ENCODE results near the gene ZMIZ1.

Gene ZMIZ1

GRCh38 chr10:79065091-79065551 lies 3.6 kb upstream of the ZMIZ1 start:
- ATAC-seq, result no peak
- no peaks in the 10 kb centered on the region for H3K36me3 Mint-ChIP-seq
- no peak overlapping the region for H3K27ac Mint-ChIP-seq
- H3K4me1 Mint-ChIP-seq, result peaks cover 20% of the 10 kb centered on the region
- peaks cover 25% of the 10 kb centered on the region for H3K27me3 Mint-ChIP-seq
- no peaks in the 10 kb centered on the region for H3K9me3 Mint-ChIP-seq
- no peak overlapping the region for H3K4me3 Mint-ChIP-seq

DNA sequence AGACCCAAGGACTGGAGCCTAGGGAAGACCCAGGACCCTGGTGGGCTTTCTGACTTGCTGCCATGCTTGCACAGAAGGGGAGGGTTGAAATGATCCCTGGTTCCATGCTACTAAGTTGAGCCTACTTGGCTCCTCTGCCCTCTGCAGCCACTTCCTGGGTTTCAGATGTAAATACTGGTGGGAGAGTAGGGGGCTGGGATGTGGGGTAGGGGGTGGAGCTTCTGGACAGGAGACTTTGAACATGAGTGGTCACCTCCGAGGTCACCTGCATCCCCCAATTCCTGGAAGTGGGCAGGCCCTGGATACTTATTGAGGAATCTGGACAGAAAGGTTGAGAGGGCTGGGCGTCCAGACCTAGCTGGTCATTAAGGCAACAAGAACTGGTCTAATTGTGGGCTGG lies 2.9 kb upstream of the ZMIZ1 start:
- H3K27me3 Mint-ChIP-seq, result peaks cover 19% of the 10 kb centered on the region
- H3K4me3 Mint-ChIP-seq, result no peak overlapping the region
- H3K9me3 Mint-ChIP-seq, result no peaks in the 10 kb centered on the region
- H3K27ac Mint-ChIP-seq, result no peak overlapping the region
- H3K36me3 Mint-ChIP-seq, result no peaks in the 10 kb centered on the region
- ATAC-seq, result no peak
- H3K4me1 Mint-ChIP-seq, result peaks cover 22% of the 10 kb centered on the region

DNA sequence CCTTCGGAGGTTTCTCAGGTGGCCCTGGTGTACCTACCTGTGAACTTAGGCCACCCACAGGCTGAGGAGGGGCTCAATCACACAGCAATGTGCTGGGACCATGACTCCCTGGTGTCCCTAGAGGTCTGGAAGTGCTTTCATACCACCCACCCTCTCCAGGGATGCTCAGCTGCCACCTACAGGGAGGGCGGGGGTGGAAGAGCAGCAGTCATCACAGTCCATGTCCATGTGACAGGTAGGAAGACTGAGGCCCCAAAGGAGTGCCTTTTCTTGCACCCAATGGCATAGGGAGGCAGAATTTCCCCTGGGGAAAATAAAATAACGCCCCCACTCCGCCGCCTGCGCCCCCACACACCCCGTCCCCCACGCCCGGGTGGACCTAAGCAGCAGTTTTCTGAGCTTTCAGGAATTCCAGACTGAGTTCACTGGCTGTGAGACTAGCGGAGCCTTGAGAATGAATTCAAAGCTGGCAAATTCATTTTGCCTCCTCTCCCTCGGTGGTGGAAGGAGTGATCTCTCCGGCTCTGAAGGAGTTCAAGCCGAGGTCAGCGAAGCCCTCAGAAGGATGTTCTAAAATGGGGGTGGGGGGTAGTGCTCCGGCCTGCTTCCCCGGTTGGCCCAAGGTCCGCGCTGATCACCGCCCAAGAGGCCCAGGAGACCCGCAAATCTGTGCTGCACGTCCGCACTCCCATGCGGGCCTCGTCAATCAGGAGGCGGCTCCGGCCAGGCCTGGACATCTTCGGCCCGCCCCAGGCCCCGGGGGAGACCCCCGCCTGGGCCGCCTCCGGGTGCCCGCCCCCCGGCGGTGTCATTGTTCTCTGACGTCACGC lies 2.1 kb upstream of the ZMIZ1 start:
- H3K4me1 Mint-ChIP-seq, result peaks cover 30% of the 10 kb centered on the region
- no peaks in the 10 kb centered on the region for H3K9me3 Mint-ChIP-seq
- peak overlapping the region; percentile 18 for H3K27ac Mint-ChIP-seq
- no peaks in the 10 kb centered on the region for H3K36me3 Mint-ChIP-seq
- ATAC-seq, result no peak
- H3K27me3 Mint-ChIP-seq, result peaks cover 19% of the 10 kb centered on the region
- peak overlapping the region; percentile 78 for H3K4me3 Mint-ChIP-seq

DNA sequence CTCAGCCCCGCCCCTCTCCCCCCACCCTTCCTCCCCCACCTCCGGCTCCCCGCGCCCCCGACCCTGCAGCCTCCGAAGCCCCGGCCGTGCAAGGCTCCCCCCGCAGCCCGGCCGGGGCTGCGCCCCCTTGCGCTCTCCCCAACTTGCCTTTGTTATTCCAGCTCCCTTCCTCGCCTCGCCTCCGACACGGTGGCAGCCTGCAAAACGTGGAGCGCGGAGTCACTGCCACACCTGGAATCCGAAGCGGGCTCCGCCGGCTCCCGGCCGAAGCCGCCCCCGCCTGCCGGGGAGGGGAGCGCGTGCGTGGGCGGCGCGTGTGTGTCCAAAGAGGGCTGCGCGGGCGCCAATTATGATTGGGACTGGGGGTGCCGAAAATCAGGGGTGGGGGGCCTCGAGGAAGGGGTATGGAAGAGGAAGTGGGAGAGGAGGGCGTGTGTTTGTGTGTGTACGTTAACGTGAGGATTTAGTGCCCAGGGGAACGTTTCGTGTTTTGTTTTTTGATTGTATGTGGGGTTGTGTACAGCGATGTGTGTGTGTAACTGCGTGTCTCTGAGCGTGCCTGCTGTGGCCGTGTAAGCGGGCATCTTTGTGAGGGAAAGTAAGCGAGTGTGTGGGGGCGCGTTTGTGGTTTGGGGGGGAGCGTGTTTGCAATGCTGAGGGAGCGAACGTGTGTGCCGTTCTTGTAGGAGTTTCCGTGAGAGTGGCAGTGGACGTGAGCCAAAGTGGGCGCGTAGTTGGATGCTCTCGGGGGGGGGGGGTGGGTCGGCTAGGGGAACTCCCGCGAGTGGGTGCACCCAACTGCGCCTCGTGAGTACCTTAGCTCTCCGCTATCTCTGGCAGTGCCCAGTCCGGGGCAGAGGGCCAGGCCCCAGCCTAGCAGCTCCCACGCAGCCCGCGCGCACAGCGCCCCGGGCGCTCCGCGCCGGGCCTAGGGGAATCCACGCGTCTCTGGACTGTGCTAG lies 1.2 kb upstream of the ZMIZ1 start:
- peaks cover 30% of the 10 kb centered on the region for H3K4me1 Mint-ChIP-seq
- H3K27me3 Mint-ChIP-seq, result peaks cover 19% of the 10 kb centered on the region
- H3K9me3 Mint-ChIP-seq, result no peaks in the 10 kb centered on the region
- H3K36me3 Mint-ChIP-seq, result no peaks in the 10 kb centered on the region
- peak overlapping the region; percentile 18 for H3K27ac Mint-ChIP-seq
- ATAC-seq, result peak; percentile 14
- peak overlapping the region; percentile 80 for H3K4me3 Mint-ChIP-seq

DNA sequence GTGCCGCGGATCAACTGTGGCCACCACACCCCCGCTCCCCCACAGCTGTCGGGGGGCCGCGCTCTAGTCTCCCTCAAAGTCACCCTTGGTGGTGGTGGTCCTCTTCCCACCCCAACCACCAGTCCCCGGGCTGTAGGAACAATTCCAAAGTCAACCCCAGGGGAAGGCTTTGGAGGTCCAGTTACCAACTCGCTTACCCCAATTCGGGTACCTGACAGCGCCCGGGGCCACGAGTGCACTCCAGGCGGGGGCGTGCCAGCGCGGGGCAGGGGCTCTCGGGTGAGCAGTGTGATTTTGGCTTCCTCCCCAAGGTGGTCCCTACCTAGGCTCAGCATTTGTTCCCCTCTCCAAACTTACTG lies 584 bp upstream of the ZMIZ1 start:
- Mint-ChIP-seq H3K4me3 (peak overlapping the region; percentile 80), H3K36me3 (no peaks in the 10 kb centered on the region), H3K4me1 (peaks cover 23% of the 10 kb centered on the region), H3K9me3 (no peaks in the 10 kb centered on the region), H3K27me3 (peaks cover 25% of the 10 kb centered on the region), H3K27ac (peak overlapping the region; percentile 56)
- peak; percentile 24 for ATAC-seq

GRCh38 chr10:79069325-79070080 lies 737 bp downstream of the ZMIZ1 start:
- Mint-ChIP-seq H3K4me3 (peak overlapping the region; percentile 89), H3K4me1 (peaks cover 23% of the 10 kb centered on the region), H3K27me3 (peaks cover 36% of the 10 kb centered on the region), H3K36me3 (no peaks in the 10 kb centered on the region), H3K27ac (peak overlapping the region; percentile 50), H3K9me3 (no peaks in the 10 kb centered on the region)
- peak; percentile 18 for ATAC-seq

GRCh38 chr10:79070081-79070605 lies 1.4 kb downstream of the ZMIZ1 start:
- peaks cover 23% of the 10 kb centered on the region for H3K4me1 Mint-ChIP-seq
- H3K9me3 Mint-ChIP-seq, result no peaks in the 10 kb centered on the region
- H3K27me3 Mint-ChIP-seq, result peaks cover 39% of the 10 kb centered on the region
- H3K27ac Mint-ChIP-seq, result peak overlapping the region; percentile 50
- peak overlapping the region; percentile 89 for H3K4me3 Mint-ChIP-seq
- H3K36me3 Mint-ChIP-seq, result no peaks in the 10 kb centered on the region
- no peak for ATAC-seq

GRCh38 chr10:79070606-79071395 lies 2.0 kb downstream of the ZMIZ1 start:
- Mint-ChIP-seq H3K36me3 (no peaks in the 10 kb centered on the region), H3K27ac (peak overlapping the region; percentile 70), H3K4me1 (peaks cover 28% of the 10 kb centered on the region), H3K4me3 (peak overlapping the region; percentile 81), H3K9me3 (no peaks in the 10 kb centered on the region), H3K27me3 (peaks cover 46% of the 10 kb centered on the region)
- no peak for ATAC-seq

GRCh38 chr10:79071396-79071923 lies 2.7 kb downstream of the ZMIZ1 start:
- Mint-ChIP-seq H3K9me3 (no peaks in the 10 kb centered on the region), H3K4me3 (peak overlapping the region; percentile 81), H3K27me3 (peaks cover 52% of the 10 kb centered on the region), H3K27ac (peak overlapping the region; percentile 70), H3K4me1 (peaks cover 35% of the 10 kb centered on the region), H3K36me3 (no peaks in the 10 kb centered on the region)
- no peak for ATAC-seq

DNA sequence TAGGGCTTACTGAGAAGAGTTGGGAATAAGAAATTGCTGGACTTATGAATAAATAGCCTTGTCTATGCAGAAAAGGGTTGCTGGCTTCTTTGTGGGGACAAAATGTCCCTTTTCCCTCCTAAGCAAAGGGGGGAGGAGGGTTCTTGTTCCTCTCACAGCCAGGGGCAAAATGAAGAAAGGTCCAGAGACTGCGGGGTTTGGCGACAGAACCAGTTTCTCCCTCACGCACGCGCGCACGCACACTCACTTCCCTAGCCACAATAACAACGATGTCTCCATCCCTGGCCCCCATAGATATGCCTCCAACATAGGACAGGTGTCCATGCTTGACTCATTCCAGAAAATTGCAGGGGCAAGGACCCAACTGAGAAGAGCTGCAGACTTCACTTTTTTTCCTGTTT lies 3.3 kb downstream of the ZMIZ1 start:
- Mint-ChIP-seq H3K27ac (no peak overlapping the region), H3K4me3 (no peak overlapping the region)
- no peak for ATAC-seq

GRCh38 chr10:79072994-79073645 lies 4.4 kb downstream of the ZMIZ1 start:
- ATAC-seq, result no peak
- H3K27ac Mint-ChIP-seq, result no peak overlapping the region
- H3K36me3 Mint-ChIP-seq, result no peaks in the 10 kb centered on the region
- H3K4me1 Mint-ChIP-seq, result peaks cover 26% of the 10 kb centered on the region
- H3K27me3 Mint-ChIP-seq, result peaks cover 54% of the 10 kb centered on the region
- H3K4me3 Mint-ChIP-seq, result no peak overlapping the region
- H3K9me3 Mint-ChIP-seq, result no peaks in the 10 kb centered on the region

More for the DNA sequence above, 3.3 kb downstream of the ZMIZ1 start:
- Mint-ChIP-seq H3K27me3 (peaks cover 54% of the 10 kb centered on the region), H3K4me1 (peaks cover 36% of the 10 kb centered on the region), H3K36me3 (no peaks in the 10 kb centered on the region), H3K9me3 (no peaks in the 10 kb centered on the region)

DNA sequence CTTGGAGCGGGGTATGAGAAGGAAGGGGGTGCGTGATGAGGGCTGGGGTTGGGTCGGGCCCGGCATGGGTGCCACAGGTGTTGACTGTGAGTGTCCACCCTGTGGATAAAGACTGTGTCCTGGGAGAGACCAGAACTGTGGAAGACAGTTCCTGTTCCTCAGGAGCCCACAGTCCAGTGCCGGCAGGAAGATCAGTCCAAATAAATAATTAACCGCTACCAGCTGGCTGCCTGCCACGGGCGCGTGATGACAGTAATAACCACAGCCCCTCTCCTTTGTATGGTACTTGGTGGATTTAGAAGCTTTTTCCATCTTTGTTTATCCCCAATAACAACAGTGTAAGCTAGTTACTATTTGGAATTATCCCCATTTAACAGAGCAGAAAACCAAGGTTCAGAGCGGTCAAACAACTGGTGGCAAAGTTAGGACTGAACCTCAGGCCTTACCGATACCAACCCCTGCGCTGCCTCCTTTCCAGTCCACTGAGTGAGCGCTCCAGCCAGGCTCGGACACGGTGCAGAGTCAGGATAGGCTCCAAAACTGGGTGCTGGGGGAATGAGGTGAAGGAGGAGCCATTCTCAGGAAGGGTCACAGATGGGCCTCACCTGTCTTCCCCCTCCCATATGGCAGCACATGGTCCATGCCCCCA lies 5.1 kb downstream of the ZMIZ1 start:
- H3K27me3 Mint-ChIP-seq, result peaks cover 54% of the 10 kb centered on the region
- H3K36me3 Mint-ChIP-seq, result no peaks in the 10 kb centered on the region
- peaks cover 24% of the 10 kb centered on the region for H3K4me1 Mint-ChIP-seq
- no peaks in the 10 kb centered on the region for H3K9me3 Mint-ChIP-seq
- no peak for ATAC-seq
- H3K27ac Mint-ChIP-seq, result no peak overlapping the region
- no peak overlapping the region for H3K4me3 Mint-ChIP-seq

DNA sequence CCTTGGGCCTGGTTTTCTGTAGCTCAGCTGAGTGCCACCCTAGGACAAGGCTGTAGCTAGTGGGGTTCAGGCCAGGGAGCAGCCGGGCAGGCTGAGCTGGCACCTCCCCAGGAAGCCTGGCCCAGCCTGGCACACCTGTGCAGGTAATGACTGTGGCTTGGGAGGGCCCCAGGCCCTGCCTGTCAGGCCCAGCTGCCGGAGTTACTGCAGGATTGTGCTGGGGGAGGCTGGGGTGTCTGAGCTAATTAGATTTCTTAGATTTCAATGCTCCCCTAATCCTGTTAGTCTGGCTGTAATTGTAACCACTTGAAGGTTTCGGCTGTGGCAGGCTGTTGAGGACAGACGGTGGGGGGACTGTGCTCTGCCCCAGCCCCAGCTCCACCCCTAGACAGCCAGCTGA lies 6.0 kb downstream of the ZMIZ1 start:
- H3K36me3 Mint-ChIP-seq, result no peaks in the 10 kb centered on the region
- ATAC-seq, result no peak
- H3K9me3 Mint-ChIP-seq, result no peaks in the 10 kb centered on the region
- H3K4me3 Mint-ChIP-seq, result no peak overlapping the region
- H3K27ac Mint-ChIP-seq, result no peak overlapping the region
- H3K27me3 Mint-ChIP-seq, result peaks cover 59% of the 10 kb centered on the region
- peaks cover 28% of the 10 kb centered on the region for H3K4me1 Mint-ChIP-seq

Data from stimulated activated memory B cell treated with anti-CD40 and anti-IgM and Interleukin-4, amounts not matched to agents 10 μg/mL and 1 μg/mL and 100 μg/mL, for 72 hours (primary cell).